Suppressor macrophage (primary cell): ENCODE measurements around the gene HEG1.
"Not testable (repeated sequence)": the region's sequence is repeated elsewhere in the genome, so short reads cannot be mapped to it uniquely, and the experiment has no call there.

Source experiments
- DNase-seq, 4 experiments: peaks; one replicate each; pipeline ENCODE4 v3.0.0-alpha.2; 2020 to 2022

Gene HEG1

GRCh38 chr3:124982855-124983254, 72.9 kb downstream of the HEG1 start:
- DNase-seq, result peak in 2 of 4 experiments; percentile 16 to 21

- DNase-seq, result no peak
Observed at GRCh38 chr3:124981472-124981871, 74.3 kb downstream of the HEG1 start.

GRCh38 chr3:124978627-124979026, 77.2 kb downstream of the HEG1 start:
- DNase-seq, result no peak

GRCh38 chr3:124976383-124976782, 79.4 kb downstream of the HEG1 start:
- no peak for DNase-seq

- no peak for DNase-seq
Observed at GRCh38 chr3:124974691-124975090, 81.1 kb downstream of the HEG1 start.

GRCh38 chr3:124973290-124973689, 82.5 kb downstream of the HEG1 start:
- DNase-seq, result no peak

- DNase-seq, result no peak
Observed at GRCh38 chr3:124972457-124972856, 83.3 kb downstream of the HEG1 start.

- DNase-seq, result no peak
Observed at GRCh38 chr3:124969963-124970722, 85.7 kb downstream of the HEG1 start.

- DNase-seq, result no peak
Observed at GRCh38 chr3:124969190-124969589, 86.6 kb downstream of the HEG1 start.

- DNase-seq, result no peak
Observed at GRCh38 chr3:124967964-124968363, 87.8 kb downstream of the HEG1 start.

- DNase-seq, result peak; percentile 55 to 77 (median 66)
Observed at GRCh38 chr3:124966521-124967445, 89.0 kb downstream of the HEG1 start.

GRCh38 chr3:124965413-124965812, 90.4 kb downstream of the HEG1 start:
- DNase-seq, result peak in 3 of 4 experiments; percentile 20 to 45 (median 40)

GRCh38 chr3:124964387-124964786, 91.4 kb downstream of the HEG1 start:
- DNase-seq, result peak in 1 of 4 experiments; percentile 34

- DNase-seq, result no peak
Observed at GRCh38 chr3:124963755-124964154, 92.0 kb downstream of the HEG1 start.

- DNase-seq, result peak in 1 of 4 experiments; percentile 16
Observed at GRCh38 chr3:124962403-124962940, 93.3 kb downstream of the HEG1 start.

GRCh38 chr3:124960698-124961097, 95.1 kb downstream of the HEG1 start:
- no peak for DNase-seq

- DNase-seq, result no peak
Observed at GRCh38 chr3:124960105-124960504, 95.7 kb downstream of the HEG1 start.

- DNase-seq, result not testable (repeated sequence)
Observed at GRCh38 chr3:124957951-124958350, 97.8 kb downstream of the HEG1 start.

GRCh38 chr3:124952282-124952855, 103.4 kb downstream of the HEG1 start:
- no peak for DNase-seq

GRCh38 chr3:124951511-124952281, 104.1 kb downstream of the HEG1 start:
- no peak for DNase-seq

GRCh38 chr3:124950026-124950425, 105.8 kb downstream of the HEG1 start:
- DNase-seq, result no peak

GRCh38 chr3:124942613-124943012, 113.2 kb downstream of the HEG1 start:
- peak in 2 of 4 experiments; percentile 19 to 23 for DNase-seq
